ENCODE measurements around the gene RAB27A.

The RAB27A gene

DNA sequence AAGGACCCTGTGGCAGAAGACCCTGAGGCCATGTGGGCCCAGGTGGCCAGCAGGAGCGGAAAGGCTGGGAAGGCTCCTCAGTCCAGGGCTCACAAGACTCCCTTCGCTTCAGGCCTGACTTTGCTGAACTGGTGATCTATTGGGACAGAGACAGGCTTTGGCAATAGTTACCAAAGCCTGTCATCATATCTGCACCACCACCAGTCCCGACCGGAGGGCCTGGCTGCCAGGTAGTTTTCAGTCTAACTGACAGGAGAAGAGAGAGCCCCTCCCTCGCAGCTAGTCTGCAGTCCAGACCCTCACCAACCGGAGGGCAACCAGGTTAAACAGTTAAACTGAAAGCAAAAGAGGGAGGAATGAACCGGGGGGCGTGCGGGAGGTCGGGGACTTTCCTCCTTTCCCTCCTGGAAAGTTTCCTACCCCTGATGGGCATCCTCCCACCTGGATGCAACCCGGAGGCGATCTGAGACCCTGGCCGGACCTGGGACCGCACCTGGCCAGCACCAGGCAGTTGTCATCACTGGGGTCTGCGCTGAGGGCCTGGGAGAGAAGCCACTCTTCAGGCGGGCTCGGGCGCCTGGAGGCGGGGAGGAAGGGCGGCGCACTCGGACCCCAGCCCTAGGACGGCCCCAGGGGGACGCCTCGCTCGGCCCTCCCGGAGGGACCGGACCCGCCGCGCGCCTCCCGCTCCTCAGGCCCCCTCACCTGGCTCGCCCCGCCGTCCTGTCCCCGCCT, 435 bp downstream of the RAB27A start:
- TF ChIP-seq POLR2AphosphoS5 (IDR thresholded peaks at IDR 0.05; ENCODE audit: low read depth, low read length), result no peak
- TF ChIP-seq TAF1 (IDR thresholded peaks at IDR 0.05; ENCODE audit: borderline replicate concordance, insufficient read depth, low read length), result no peak
- TF ChIP-seq SIN3A (IDR thresholded peaks at IDR 0.05; ENCODE audit: borderline replicate concordance, insufficient read depth, low read length), result no peak
- TF ChIP-seq, protein P1, sequence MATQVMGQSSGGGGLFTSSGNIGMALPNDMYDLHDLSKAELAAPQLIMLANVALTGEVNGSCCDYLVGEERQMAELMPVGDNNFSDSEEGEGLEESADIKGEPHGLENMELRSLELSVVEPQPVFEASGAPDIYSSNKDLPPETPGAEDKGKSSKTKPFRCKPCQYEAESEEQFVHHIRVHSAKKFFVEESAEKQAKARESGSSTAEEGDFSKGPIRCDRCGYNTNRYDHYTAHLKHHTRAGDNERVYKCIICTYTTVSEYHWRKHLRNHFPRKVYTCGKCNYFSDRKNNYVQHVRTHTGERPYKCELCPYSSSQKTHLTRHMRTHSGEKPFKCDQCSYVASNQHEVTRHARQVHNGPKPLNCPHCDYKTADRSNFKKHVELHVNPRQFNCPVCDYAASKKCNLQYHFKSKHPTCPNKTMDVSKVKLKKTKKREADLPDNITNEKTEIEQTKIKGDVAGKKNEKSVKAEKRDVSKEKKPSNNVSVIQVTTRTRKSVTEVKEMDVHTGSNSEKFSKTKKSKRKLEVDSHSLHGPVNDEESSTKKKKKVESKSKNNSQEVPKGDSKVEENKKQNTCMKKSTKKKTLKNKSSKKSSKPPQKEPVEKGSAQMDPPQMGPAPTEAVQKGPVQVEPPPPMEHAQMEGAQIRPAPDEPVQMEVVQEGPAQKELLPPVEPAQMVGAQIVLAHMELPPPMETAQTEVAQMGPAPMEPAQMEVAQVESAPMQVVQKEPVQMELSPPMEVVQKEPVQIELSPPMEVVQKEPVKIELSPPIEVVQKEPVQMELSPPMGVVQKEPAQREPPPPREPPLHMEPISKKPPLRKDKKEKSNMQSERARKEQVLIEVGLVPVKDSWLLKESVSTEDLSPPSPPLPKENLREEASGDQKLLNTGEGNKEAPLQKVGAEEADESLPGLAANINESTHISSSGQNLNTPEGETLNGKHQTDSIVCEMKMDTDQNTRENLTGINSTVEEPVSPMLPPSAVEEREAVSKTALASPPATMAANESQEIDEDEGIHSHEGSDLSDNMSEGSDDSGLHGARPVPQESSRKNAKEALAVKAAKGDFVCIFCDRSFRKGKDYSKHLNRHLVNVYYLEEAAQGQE (IDR thresholded peaks at IDR 0.05; ENCODE audit: insufficient read depth in 1 of 2, low read depth in 2 of 2, low read length in 2 of 2), result no peak

DNA sequence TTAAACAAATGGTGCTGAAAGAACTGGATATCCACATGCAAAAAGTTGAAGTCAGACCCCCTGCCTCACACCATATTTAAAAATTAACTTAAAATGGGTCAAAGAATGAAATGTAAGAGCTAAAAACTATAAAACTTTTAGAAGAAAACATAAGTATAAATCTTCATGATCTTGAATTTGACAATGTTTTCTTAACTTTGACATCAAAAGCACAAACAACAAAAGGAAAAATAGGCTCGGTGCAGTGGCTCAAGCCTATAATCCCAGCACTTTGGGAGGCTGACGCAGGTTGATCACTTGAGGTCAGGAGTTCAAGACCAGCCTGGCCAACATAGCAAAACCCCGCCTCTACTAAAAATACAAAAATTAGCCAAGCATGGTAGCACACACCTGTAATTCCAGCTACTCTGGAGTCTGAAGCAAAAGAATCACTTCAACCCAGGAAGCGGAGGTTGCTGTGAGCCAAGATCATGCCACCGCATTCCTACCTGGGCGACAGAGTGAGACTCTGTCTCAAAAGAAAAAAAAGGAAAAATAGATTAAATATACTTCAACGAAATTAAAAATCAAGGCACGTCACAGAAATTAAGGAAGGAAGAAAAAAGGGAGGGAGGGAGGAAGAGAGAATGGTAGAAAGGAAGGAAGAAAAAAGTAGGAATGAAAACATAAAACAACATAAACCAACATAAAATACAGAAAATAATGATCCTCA, 1.5 kb downstream of the RAB27A start:
- TF ChIP-seq TAF1 (IDR thresholded peaks at IDR 0.05; ENCODE audit: borderline replicate concordance, insufficient read depth, low read length) (no peak), POLR2AphosphoS5 (IDR thresholded peaks at IDR 0.05; ENCODE audit: low read depth, low read length) (no peak)
- TF ChIP-seq, protein P1 (IDR thresholded peaks at IDR 0.05; ENCODE audit: insufficient read depth in 1 of 2, low read depth in 2 of 2, low read length in 2 of 2), result no peak

GRCh38 chr15:55284426-55284825, 5.2 kb downstream of the RAB27A start:
- TF ChIP-seq POLR2AphosphoS5 (IDR thresholded peaks at IDR 0.05; ENCODE audit: low read depth, low read length) (no peak), SIN3A (IDR thresholded peaks at IDR 0.05; ENCODE audit: borderline replicate concordance, insufficient read depth, low read length) (no peak), FOXP2 (optimal IDR thresholded peaks at IDR 0.05; ENCODE audit: borderline replicate concordance, extremely low read depth, extremely low read length, insufficient read depth) (no peak), TAF1 (IDR thresholded peaks at IDR 0.05; ENCODE audit: borderline replicate concordance, insufficient read depth, low read length) (no peak)
- TF ChIP-seq, protein P1 (IDR thresholded peaks at IDR 0.05; ENCODE audit: insufficient read depth in 1 of 2, low read depth in 2 of 2, low read length in 2 of 2), result no peak

DNA sequence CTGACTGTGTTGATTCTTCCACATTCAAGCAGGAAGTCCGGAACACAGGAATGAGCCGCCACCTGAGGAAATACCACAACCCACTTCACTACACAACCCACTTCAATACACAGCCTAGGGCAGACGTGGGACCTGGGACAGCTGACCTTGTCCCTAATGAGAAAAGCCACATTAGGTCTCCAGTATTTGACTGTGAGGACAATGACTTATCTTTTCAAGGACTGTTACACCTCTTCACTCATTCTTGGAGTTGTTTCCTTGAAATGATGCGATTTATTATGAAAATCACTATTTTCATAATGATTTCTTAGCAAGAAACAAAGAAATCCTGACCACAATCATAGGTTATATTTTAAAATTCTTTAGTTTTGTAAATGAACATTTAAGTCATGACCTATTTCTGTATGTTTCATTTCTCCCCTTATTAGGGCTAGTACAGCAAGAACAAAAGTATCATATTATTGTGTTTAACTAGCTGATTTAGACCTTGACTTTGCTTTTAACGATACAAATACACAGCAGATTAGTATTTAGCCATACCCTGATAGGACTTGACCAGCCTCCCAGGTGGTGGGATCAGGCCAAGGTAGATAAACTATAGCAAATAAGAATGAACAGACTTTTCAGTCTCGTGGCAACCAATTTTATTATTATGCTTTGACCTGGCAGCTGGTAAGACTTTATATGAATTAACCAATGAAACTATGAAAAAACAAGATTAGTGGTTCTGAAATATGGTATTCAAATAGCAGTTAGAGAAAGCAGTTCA, 6.0 kb downstream of the RAB27A start:
- TF ChIP-seq FOXP2 (optimal IDR thresholded peaks at IDR 0.05; ENCODE audit: borderline replicate concordance, extremely low read depth, extremely low read length, insufficient read depth), result no peak
- TF ChIP-seq POLR2AphosphoS5 (IDR thresholded peaks at IDR 0.05; ENCODE audit: low read depth, low read length), result no peak
- TF ChIP-seq, protein P1 (IDR thresholded peaks at IDR 0.05; ENCODE audit: insufficient read depth in 1 of 2, low read depth in 2 of 2, low read length in 2 of 2), result no peak
- no peak for TF ChIP-seq SIN3A (IDR thresholded peaks at IDR 0.05; ENCODE audit: borderline replicate concordance, insufficient read depth, low read length)
- no peak for TF ChIP-seq TAF1 (IDR thresholded peaks at IDR 0.05; ENCODE audit: borderline replicate concordance, insufficient read depth, low read length)

Data from PFSK-1 (cell line).